Measurements from ENCODE around the gene GTF3C4. TPM values are rescaled to one million over a fixed set of nuclear protein-coding genes. Genes with fewer than 3 reads are reported as not detected.

The GTF3C4 gene
- total RNA-seq, 1 experiment from 2014 or later: 25.1 TPM

DNA sequence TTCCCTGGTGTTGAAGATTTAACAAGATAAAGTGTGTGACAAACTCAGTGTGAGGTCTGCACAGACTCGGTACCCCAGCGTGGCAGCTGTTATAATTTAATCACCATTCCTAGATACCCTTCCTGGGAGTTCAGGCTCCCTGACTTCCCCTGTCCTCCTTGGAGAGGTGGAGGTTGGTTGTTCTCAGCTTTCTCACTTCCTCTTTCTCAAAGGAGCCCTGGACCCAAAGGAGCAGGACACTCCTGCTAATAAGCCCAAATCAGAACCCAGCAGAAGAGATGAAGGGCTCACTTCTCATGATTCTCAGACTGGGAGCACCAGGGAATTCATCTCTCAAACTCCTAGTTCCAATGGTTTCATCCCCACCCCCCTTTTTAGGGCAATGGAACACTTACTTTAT is 58.2 kb downstream of the GTF3C4 start:
- Histone ChIP-seq H3K4me1 (ENCODE audit: control insufficient read depth, insufficient read depth, low read length) (no peaks in the 10 kb centered on the region), H3K9me3 (ENCODE audit: control insufficient read depth, insufficient read depth, low read depth, low read length) (no peaks in the 10 kb centered on the region), H3K27me3 (ENCODE audit: control insufficient read depth, insufficient read depth, low read length) (no peaks in the 10 kb centered on the region), H3K27ac (ENCODE audit: low read length) (no peak overlapping the region), H3K4me3 (ENCODE audit: low read depth in 2 of 2, low read length in 2 of 2) (no peak overlapping the region), H3K36me3 (ENCODE audit: control insufficient read depth, insufficient read depth, low read length) (no peaks in the 10 kb centered on the region)
- in situ Hi-C loops (cut with HindIII; ENCODE audit: low pct_unique_long_range_greater_than_20kb, low sequenced_read_pairs): no loop called here
- intact Hi-C loops (cut with micrococcal nuclease; ENCODE audit: unreplicated experiment): no loop called here
- no TSS peak for BruUV-seq (replicated peaks)
- ChIA-PET CTCF (no interaction called here), POLR2A (no interaction called here)
- ATAC-seq (no peak), DNase-seq (ENCODE audit: low read depth, low spot score) (no peak)
- TF ChIP-seq POLR2AphosphoS5 (IDR thresholded peaks at IDR 0.05; ENCODE audit: low read depth, low read length) (no peak), TCF7L2 (IDR thresholded peaks at IDR 0.05; ENCODE audit: low read depth, low read length) (no peak), SIN3A (IDR thresholded peaks at IDR 0.05; ENCODE audit: borderline replicate concordance, insufficient read depth, low read depth, low read length) (no peak)
- TF ChIP-seq, protein P1, sequence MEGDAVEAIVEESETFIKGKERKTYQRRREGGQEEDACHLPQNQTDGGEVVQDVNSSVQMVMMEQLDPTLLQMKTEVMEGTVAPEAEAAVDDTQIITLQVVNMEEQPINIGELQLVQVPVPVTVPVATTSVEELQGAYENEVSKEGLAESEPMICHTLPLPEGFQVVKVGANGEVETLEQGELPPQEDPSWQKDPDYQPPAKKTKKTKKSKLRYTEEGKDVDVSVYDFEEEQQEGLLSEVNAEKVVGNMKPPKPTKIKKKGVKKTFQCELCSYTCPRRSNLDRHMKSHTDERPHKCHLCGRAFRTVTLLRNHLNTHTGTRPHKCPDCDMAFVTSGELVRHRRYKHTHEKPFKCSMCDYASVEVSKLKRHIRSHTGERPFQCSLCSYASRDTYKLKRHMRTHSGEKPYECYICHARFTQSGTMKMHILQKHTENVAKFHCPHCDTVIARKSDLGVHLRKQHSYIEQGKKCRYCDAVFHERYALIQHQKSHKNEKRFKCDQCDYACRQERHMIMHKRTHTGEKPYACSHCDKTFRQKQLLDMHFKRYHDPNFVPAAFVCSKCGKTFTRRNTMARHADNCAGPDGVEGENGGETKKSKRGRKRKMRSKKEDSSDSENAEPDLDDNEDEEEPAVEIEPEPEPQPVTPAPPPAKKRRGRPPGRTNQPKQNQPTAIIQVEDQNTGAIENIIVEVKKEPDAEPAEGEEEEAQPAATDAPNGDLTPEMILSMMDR (IDR thresholded peaks at IDR 0.05): no peak
- TF ChIP-seq, protein P2, sequence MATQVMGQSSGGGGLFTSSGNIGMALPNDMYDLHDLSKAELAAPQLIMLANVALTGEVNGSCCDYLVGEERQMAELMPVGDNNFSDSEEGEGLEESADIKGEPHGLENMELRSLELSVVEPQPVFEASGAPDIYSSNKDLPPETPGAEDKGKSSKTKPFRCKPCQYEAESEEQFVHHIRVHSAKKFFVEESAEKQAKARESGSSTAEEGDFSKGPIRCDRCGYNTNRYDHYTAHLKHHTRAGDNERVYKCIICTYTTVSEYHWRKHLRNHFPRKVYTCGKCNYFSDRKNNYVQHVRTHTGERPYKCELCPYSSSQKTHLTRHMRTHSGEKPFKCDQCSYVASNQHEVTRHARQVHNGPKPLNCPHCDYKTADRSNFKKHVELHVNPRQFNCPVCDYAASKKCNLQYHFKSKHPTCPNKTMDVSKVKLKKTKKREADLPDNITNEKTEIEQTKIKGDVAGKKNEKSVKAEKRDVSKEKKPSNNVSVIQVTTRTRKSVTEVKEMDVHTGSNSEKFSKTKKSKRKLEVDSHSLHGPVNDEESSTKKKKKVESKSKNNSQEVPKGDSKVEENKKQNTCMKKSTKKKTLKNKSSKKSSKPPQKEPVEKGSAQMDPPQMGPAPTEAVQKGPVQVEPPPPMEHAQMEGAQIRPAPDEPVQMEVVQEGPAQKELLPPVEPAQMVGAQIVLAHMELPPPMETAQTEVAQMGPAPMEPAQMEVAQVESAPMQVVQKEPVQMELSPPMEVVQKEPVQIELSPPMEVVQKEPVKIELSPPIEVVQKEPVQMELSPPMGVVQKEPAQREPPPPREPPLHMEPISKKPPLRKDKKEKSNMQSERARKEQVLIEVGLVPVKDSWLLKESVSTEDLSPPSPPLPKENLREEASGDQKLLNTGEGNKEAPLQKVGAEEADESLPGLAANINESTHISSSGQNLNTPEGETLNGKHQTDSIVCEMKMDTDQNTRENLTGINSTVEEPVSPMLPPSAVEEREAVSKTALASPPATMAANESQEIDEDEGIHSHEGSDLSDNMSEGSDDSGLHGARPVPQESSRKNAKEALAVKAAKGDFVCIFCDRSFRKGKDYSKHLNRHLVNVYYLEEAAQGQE (IDR thresholded peaks at IDR 0.05; ENCODE audit: insufficient read depth in 1 of 2, low read depth in 2 of 2, low read length in 1 of 2): no peak

DNA sequence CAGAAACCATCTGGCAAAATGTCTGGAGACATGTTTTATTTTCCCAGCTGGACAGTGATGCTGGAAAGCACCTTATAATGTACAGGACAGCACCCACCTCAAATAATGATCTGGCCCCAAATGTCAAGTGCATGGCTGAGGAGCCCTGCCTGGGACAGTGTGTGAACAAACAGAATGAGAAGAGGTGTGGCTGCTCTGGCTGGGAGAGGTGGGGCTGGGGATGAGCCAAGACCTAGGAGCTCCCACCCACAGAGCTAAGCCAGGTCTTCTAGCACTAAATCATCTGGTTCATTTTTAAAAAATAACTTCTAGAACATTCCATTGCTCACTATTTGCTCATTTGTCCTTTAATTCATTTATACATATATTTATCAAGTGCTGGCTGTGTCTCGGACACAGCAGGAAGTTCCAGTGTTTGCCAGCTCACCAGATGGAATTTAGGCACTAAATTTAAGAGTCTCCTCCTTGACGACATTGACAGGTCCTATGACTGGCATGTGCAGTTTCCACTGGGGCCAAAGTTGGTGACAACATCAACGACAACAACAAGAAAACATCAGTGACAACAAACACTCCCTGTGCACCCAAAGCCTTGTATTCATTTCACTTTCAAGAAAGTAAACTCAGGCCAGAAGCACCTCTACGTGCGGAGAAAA is 59.1 kb downstream of the GTF3C4 start:
- TF ChIP-seq, protein P1 (IDR thresholded peaks at IDR 0.05): no peak
- TF ChIP-seq SIN3A (IDR thresholded peaks at IDR 0.05; ENCODE audit: borderline replicate concordance, insufficient read depth, low read depth, low read length) (no peak), POLR2AphosphoS5 (IDR thresholded peaks at IDR 0.05; ENCODE audit: low read depth, low read length) (no peak), TCF7L2 (IDR thresholded peaks at IDR 0.05; ENCODE audit: low read depth, low read length) (no peak)
- TF ChIP-seq, protein P2 (IDR thresholded peaks at IDR 0.05; ENCODE audit: insufficient read depth in 1 of 2, low read depth in 2 of 2, low read length in 1 of 2): no peak
- ATAC-seq (no peak), DNase-seq (ENCODE audit: low read depth, low spot score) (no peak)
- Histone ChIP-seq H3K27ac (ENCODE audit: low read length) (no peak overlapping the region), H3K9me3 (ENCODE audit: control insufficient read depth, insufficient read depth, low read depth, low read length) (no peaks in the 10 kb centered on the region), H3K4me3 (ENCODE audit: low read depth in 2 of 2, low read length in 2 of 2) (no peak overlapping the region), H3K36me3 (ENCODE audit: control insufficient read depth, insufficient read depth, low read length) (no peaks in the 10 kb centered on the region), H3K27me3 (ENCODE audit: control insufficient read depth, insufficient read depth, low read length) (no peaks in the 10 kb centered on the region), H3K4me1 (ENCODE audit: control insufficient read depth, insufficient read depth, low read length) (no peaks in the 10 kb centered on the region)
- in situ Hi-C loops (cut with HindIII; ENCODE audit: low pct_unique_long_range_greater_than_20kb, low sequenced_read_pairs) (no loop called here), intact Hi-C loops (cut with micrococcal nuclease; ENCODE audit: unreplicated experiment) (no loop called here)
- ChIA-PET POLR2A (interaction anchor here (0.6 kb wide), 1 partner anchor 193 kb away, joined by 3 read pairs; no protein-coding TSS in a partner anchor), CTCF (no interaction called here)
- no TSS peak for BruUV-seq (replicated peaks)

All from Panc1 (cell line).